Coronary artery (tissue), 2 donors: ENCODE measurements around the gene MAPKBP1.

ENCODE experiments used
- DNase-seq: peaks from one replicate; pipeline ENCODE4 v3.0.0-alpha.2; 2017; ENCODE audit warnings: low spot score
- H3K27ac ChIP-seq, 2 donors: fragments of 200-600 bp; sonication (generic); one replicate each; pipeline ENCODE4 v1.5.1; 2016 to 2019
- H3K4me3 ChIP-seq: fragments of 200-600 bp; sonication (generic); 2 replicates; pipeline ENCODE4 v1.5.1; 2016; ENCODE audit warnings: mild to moderate bottlenecking, moderate library complexity
- CTCF ChIP-seq: fragments of 200-600 bp; sonication (generic); IDR thresholded peaks from one replicate; pipeline ENCODE4 v1.5.1; 2019; ENCODE audit warnings: antibody characterized with exemption

Gene MAPKBP1

DNA sequence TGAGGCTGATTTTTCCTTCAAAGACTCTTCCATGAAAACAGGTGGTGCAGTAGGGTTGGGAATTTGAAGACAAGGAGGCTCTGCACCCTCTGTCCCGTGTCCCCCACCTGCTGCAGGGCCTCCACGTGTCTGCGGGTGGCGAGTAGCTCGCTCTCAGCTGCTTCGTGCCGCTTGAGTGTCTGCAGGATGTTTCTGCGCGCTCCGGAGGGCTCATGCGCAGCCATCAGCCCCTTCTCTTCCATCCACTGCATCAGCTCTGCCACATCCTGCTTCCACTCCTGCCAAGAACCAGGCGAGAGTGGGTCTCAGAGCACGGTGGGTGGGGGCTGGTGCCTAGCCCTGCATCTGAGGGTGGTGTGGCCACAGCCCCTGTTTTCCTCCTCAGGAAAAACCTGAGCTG, 101.7 kb downstream of the MAPKBP1 start:
- Histone ChIP-seq H3K4me3 (no peak overlapping the region), H3K27ac (no peak overlapping the region)
- no peak for TF ChIP-seq CTCF
- DNase-seq, result no peak

GRCh38 chr15:41876689-41877088, 102.4 kb downstream of the MAPKBP1 start:
- Histone ChIP-seq H3K27ac (no peak overlapping the region), H3K4me3 (no peak overlapping the region)
- TF ChIP-seq CTCF, result no peak
- no peak for DNase-seq
